CD14-positive monocyte (primary cell): ENCODE results near the gene ZNF318. TPM values are rescaled to one million over a fixed set of nuclear protein-coding genes. Genes with fewer than 3 reads are reported as not detected.

ENCODE experiments used
- DNase-seq, 3 donors: peaks; one replicate each; pipeline ENCODE4 v3.0.0-alpha.2; 2011 to 2022
- H2AFZ ChIP-seq: 2 replicates; pipeline ENCODE4 v1.6.0; 2012; ENCODE audit warnings: mild to moderate bottlenecking, low read depth, low read length, inconsistent platforms; ENCODE audit not compliant: insufficient read depth, poor library complexity, severe bottlenecking
- H3K27ac ChIP-seq, 2 donors: 1 replicate in 1 of 2; 2 replicates in 1 of 2; pipeline ENCODE4 v1.5.1; 2012 to 2013; ENCODE audit warnings: low read length in 2 of 2, control low read depth in 1 of 2, inconsistent platforms in 1 of 2, low read depth in 1 of 2, mild to moderate bottlenecking in 1 of 2
- H3K27me3 ChIP-seq, 2 donors: one replicate each; pipeline versions ENCODE4 v1.6.0 to v1.6.1; 2011 to 2013; ENCODE audit warnings: low read length in 2 of 2; ENCODE audit not compliant: control insufficient read depth in 2 of 2, insufficient read depth in 2 of 2
- H3K36me3 ChIP-seq, 2 donors: replicated peaks in 1 of 2; 1 replicate in 1 of 2; 2 replicates in 1 of 2; pipeline versions ENCODE4 v1.5.1 to v1.6.1; 2012 to 2013; ENCODE audit warnings: low read length in 2 of 2, control low read depth in 1 of 2, inconsistent platforms in 1 of 2, mild to moderate bottlenecking in 1 of 2; ENCODE audit not compliant: insufficient read depth in 2 of 2, control insufficient read depth in 1 of 2
- H3K4me1 ChIP-seq, 2 donors: 1 replicate in 1 of 2; 2 replicates in 1 of 2; pipeline versions ENCODE4 v1.5.1 to v1.6.1; 2012 to 2013; ENCODE audit warnings: low read length in 2 of 2, control low read depth in 1 of 2, inconsistent platforms in 1 of 2, mild to moderate bottlenecking in 1 of 2, moderate library complexity in 1 of 2; ENCODE audit not compliant: insufficient read depth in 2 of 2, control insufficient read depth in 1 of 2
- H3K4me2 ChIP-seq: replicated peaks from 2 replicates; pipeline ENCODE3; 2012; ENCODE audit warnings: low read length, moderate library complexity, mild to moderate bottlenecking; ENCODE audit not compliant: poor library complexity, severe bottlenecking; ENCODE audit errors: extremely low read depth
- H3K4me3 ChIP-seq, 3 experiments: fragments of 200-600 bp in 1 of 3; sonication (generic) in 1 of 3; replicated peaks in 1 of 3; 1 replicate in 2 of 3; 2 replicates in 1 of 3; pipeline ENCODE4 v1.5.1; 2011 to 2013; ENCODE audit warnings: low read length in 3 of 3, mild to moderate bottlenecking in 3 of 3, control low read depth in 2 of 3, low read depth in 2 of 3, inconsistent platforms in 1 of 3, moderate library complexity in 1 of 3
- H3K79me2 ChIP-seq: 2 replicates; pipeline ENCODE4 v1.6.0; 2012; ENCODE audit warnings: mild to moderate bottlenecking, control low read depth, inconsistent platforms, low read length, moderate library complexity; ENCODE audit not compliant: insufficient read depth
- H3K9ac ChIP-seq: 2 replicates; pipeline ENCODE4 v1.6.0; 2017; ENCODE audit warnings: low read length, mild to moderate bottlenecking; ENCODE audit not compliant: insufficient read depth, poor library complexity, severe bottlenecking
- H3K9me3 ChIP-seq, 2 donors: replicated peaks in 1 of 2; 1 replicate in 1 of 2; 2 replicates in 1 of 2; pipeline versions ENCODE4 v1.5.1 to v1.6.1; 2012 to 2013; ENCODE audit warnings: low read length in 2 of 2, control low read depth in 1 of 2; ENCODE audit not compliant: control insufficient read depth in 1 of 2, insufficient read depth in 1 of 2
- H4K20me1 ChIP-seq: 2 replicates; pipeline ENCODE4 v1.6.0; 2012; ENCODE audit warnings: mild to moderate bottlenecking, low read length, control low read depth, moderate library complexity; ENCODE audit not compliant: insufficient read depth
- H3K27ac Mint-ChIP-seq, 7 donors: one replicate each; pipeline ENCODE4 v1.8.0; 2020; ENCODE audit warnings: mild to moderate bottlenecking in 7 of 7, mixed read lengths in 7 of 7, moderate library complexity in 6 of 7, inconsistent platforms in 2 of 7
- H3K27me3 Mint-ChIP-seq, 3 donors: one replicate each; pipeline ENCODE4 v1.8.0; 2021 to 2022; ENCODE audit warnings: low read depth in 3 of 3, mild to moderate bottlenecking in 3 of 3, mixed read lengths in 3 of 3, moderate library complexity in 3 of 3, inconsistent platforms in 1 of 3
- H3K36me3 Mint-ChIP-seq, 2 donors: one replicate each; pipeline ENCODE4 v1.8.0; 2020; ENCODE audit warnings: mixed read lengths in 2 of 2, inconsistent platforms in 1 of 2, mild to moderate bottlenecking in 1 of 2
- H3K4me1 Mint-ChIP-seq: one replicate; pipeline ENCODE4 v1.8.0; 2020; ENCODE audit warnings: mild to moderate bottlenecking, mixed read lengths
- H3K4me3 Mint-ChIP-seq, 2 donors: one replicate each; pipeline ENCODE4 v1.8.0; 2020; ENCODE audit warnings: mild to moderate bottlenecking in 2 of 2, mixed read lengths in 2 of 2, moderate library complexity in 1 of 2
- H3K9me3 Mint-ChIP-seq, 7 donors: one replicate each; pipeline ENCODE4 v1.8.0; 2020 to 2022; ENCODE audit warnings: mixed read lengths in 7 of 7, mild to moderate bottlenecking in 6 of 7, moderate library complexity in 6 of 7, inconsistent platforms in 2 of 7
- WGBS: methylation state at CpG from one replicate; pipeline ENCODE4 v1.1.5; 2013; ENCODE audit warnings: missing lambda C conversion rate; ENCODE audit not compliant: insufficient coverage; 5-methylcytosine and 5-hydroxymethylcytosine counted together
- intact Hi-C, 2 donors: fragments of 100-400 bp; cut with micrococcal nuclease; formaldehyde crosslinking; loops; one replicate each; pipeline versions ENCODE4 v1.15.0 to v1.15.1; 2023
- polyA plus RNA-seq, 3 donors: library from polyadenylated mRNA; depleted of rRNA in 1 of 3; unstranded in 2 of 3; stranded (reverse) in 1 of 3; fragments of 300-500 nt in 2 of 3; fragments of >200 nt in 1 of 3; fragmentation: Illumina TruSeq in 2 of 3; gene quantifications; 1 replicate in 2 of 3; 2 replicates in 1 of 3; pipeline ENCODE4 v1.2.3, GENCODE V29; 2012 to 2021
- TF ChIP-seq, protein P1 (sequence below): fragments of 200-600 bp; IDR thresholded peaks from one replicate; pipeline ENCODE4 v1.8.0; 2022; ENCODE audit warnings: antibody characterized with exemption, mild to moderate bottlenecking

Gene ZNF318
- polyA plus RNA-seq, 3 donors, result 3.2 to 19.4 (median 3.6) TPM

DNA sequence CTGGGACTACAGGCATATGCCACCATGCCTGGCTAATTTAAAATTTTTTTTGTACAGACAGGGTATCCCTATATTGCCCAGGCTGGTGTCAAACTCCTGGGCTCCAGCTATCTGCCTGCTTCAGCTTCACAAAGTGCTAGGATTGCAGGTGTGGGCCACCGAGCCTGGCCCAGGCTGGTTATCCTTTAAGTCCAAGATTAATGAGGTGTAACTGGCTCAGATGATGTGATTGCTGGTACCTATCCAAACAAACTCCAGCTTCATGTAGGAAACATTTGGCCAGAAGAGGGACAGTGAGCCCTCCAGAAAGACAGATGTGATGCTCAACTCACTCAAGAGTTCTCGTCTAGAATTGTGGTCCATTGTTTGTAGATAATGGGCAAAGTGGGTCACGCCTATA lies 9.2 kb upstream of the ZNF318 start:
- peaks cover 17% of the 10 kb centered on the region for H3K4me1 Mint-ChIP-seq

GRCh38 chr6:43377710-43378229 lies 8.3 kb upstream of the ZNF318 start:
- no peaks in the 10 kb centered on the region for H3K79me2 ChIP-seq
- H3K36me3 ChIP-seq, result no peaks in the 10 kb centered on the region
- no peak overlapping the region for H3K27ac ChIP-seq
- DNase-seq, result no peak
- no CpG with 5 or more reads among the region's 2 CpGs for WGBS
- Mint-ChIP-seq H3K4me3 (no peak overlapping the region), H3K27ac (peak overlapping the region in 1 of 7 donors; percentile 9), H3K9me3 (peaks cover 0 to 4% (median 0%) of the 10 kb centered on the region in 7 donors), H3K27me3 (peaks cover 39 to 50% (median 48%) of the 10 kb centered on the region in 3 donors), H3K4me1 (peaks cover 10% of the 10 kb centered on the region), H3K36me3 (peaks cover 4 to 5% of the 10 kb centered on the region in 2 donors)
- intact Hi-C loops, result no loop called here
- peaks cover 2 to 4% of the 10 kb centered on the region in 2 donors for H3K4me1 ChIP-seq
- no peak overlapping the region for H3K4me3 ChIP-seq
- TF ChIP-seq, protein P1, sequence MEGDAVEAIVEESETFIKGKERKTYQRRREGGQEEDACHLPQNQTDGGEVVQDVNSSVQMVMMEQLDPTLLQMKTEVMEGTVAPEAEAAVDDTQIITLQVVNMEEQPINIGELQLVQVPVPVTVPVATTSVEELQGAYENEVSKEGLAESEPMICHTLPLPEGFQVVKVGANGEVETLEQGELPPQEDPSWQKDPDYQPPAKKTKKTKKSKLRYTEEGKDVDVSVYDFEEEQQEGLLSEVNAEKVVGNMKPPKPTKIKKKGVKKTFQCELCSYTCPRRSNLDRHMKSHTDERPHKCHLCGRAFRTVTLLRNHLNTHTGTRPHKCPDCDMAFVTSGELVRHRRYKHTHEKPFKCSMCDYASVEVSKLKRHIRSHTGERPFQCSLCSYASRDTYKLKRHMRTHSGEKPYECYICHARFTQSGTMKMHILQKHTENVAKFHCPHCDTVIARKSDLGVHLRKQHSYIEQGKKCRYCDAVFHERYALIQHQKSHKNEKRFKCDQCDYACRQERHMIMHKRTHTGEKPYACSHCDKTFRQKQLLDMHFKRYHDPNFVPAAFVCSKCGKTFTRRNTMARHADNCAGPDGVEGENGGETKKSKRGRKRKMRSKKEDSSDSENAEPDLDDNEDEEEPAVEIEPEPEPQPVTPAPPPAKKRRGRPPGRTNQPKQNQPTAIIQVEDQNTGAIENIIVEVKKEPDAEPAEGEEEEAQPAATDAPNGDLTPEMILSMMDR, result no peak
- H3K4me2 ChIP-seq, result no peak overlapping the region
- H3K27me3 ChIP-seq, result peaks cover 15 to 42% of the 10 kb centered on the region in 2 donors
- H3K9me3 ChIP-seq, result no peaks in the 10 kb centered on the region
- no peak overlapping the region for H2AFZ ChIP-seq
- no peaks in the 10 kb centered on the region for H4K20me1 ChIP-seq
- no peak overlapping the region for H3K9ac ChIP-seq

More for the DNA sequence above, 9.2 kb upstream of the ZNF318 start:
- Mint-ChIP-seq H3K9me3 (peaks cover 0 to 4% (median 0%) of the 10 kb centered on the region in 7 donors), H3K27me3 (peaks cover 36 to 48% (median 48%) of the 10 kb centered on the region in 3 donors), H3K4me3 (no peak overlapping the region), H3K27ac (no peak overlapping the region), H3K36me3 (peaks cover 4 to 7% of the 10 kb centered on the region in 2 donors)
- Histone ChIP-seq H3K4me1 (peaks cover 10 to 12% of the 10 kb centered on the region in 2 donors), H3K36me3 (no peaks in the 10 kb centered on the region), H3K9ac (no peak overlapping the region), H3K27me3 (peaks cover 15 to 42% of the 10 kb centered on the region in 2 donors), H3K27ac (no peak overlapping the region), H3K4me2 (no peak overlapping the region), H3K9me3 (no peaks in the 10 kb centered on the region), H4K20me1 (no peaks in the 10 kb centered on the region), H2AFZ (no peak overlapping the region), H3K4me3 (no peak overlapping the region), H3K79me2 (no peaks in the 10 kb centered on the region)
- intact Hi-C loops, result no loop called here
- DNase-seq, result no peak
- 93% methylated on average over 3 of the region's 3 CpGs for WGBS
- TF ChIP-seq, protein P1, result no peak
